ENCODE measurements around the gene DVL3. TPM values are rescaled to one million over a fixed set of nuclear protein-coding genes. Genes with fewer than 3 reads are reported as not detected.

The DVL3 gene
- total RNA-seq, 2 donors from 2014 or later, result 42.6 to 45.9 TPM

DNA sequence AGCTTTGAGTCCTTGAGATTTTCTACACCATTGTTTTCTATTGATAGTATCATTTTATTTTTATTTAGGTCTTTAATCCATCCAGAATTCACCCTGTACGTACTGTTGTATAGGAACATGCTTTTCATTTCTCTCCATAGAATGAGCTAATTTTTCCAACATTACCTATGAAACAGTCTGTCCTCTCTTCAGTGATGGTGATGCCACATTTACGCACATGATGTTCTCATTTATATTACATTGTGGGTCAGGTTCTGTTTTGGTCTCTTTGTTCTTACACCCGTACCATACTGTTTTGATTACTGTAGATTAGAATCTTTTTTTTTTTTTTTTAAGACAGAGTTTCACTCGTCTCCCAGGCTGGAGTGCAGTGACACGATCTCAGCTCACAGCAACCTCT is 56.5 kb downstream of the DVL3 start:
- no peaks in the 10 kb centered on the region for H3K9me3 Mint-ChIP-seq
- H3K4me3 Mint-ChIP-seq, result no peak overlapping the region
- H3K27me3 Mint-ChIP-seq (ENCODE audit: low read depth), result peaks cover 17% of the 10 kb centered on the region
- DNase-seq (no peak), ATAC-seq (replicated peaks in 1 of 2) (no peak)
- no peak overlapping the region for H3K27ac Mint-ChIP-seq
- no peaks in the 10 kb centered on the region for H3K4me1 Mint-ChIP-seq (ENCODE audit: low read depth)
- H3K36me3 Mint-ChIP-seq (ENCODE audit: insufficient read depth in 2 of 2), result no peaks in the 10 kb centered on the region

DNA sequence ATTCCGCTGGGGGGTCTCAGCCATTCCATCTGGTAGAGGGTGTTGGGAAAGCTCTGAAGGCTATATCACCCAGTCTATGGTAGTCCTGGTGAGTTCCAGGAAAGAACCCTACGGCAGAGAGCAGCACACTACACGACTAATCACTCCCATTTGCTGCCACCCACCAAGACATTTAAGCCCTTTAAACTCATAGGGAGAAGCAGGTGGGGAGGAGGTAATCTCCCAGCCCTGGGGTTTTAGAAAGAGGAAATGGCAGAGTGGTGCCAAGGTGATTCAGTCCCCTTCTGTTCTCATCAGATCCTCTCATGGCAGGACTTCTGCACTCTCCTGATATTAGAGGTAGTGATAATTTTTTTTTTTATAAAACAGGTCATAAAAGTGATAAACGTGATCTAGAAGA is 63.6 kb downstream of the DVL3 start:
- no peak for DNase-seq
- Mint-ChIP-seq H3K4me1 (ENCODE audit: low read depth) (no peaks in the 10 kb centered on the region), H3K27ac (no peak overlapping the region), H3K36me3 (ENCODE audit: insufficient read depth in 2 of 2) (no peaks in the 10 kb centered on the region), H3K9me3 (no peaks in the 10 kb centered on the region), H3K27me3 (ENCODE audit: low read depth) (peaks cover 11% of the 10 kb centered on the region), H3K4me3 (no peak overlapping the region)
- ATAC-seq (replicated peaks in 1 of 2), result no peak

DNA sequence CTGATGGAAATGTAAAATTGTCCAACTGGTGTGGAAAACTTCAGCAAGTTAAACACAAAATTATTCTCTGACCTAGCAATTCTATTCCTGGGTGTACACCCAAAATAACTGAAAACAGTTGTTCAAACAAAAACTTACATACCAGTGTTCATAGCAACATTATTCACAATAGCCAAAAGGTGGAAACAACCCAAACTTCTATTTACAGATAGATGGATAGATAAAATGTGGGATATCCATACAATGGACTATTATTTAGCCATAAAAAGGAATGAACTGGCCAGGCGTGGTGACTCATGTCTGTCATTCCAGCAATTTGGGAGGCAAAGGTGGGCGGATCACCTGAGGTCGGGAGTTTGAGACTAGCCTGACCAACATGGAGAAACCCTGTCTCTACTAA is 67.3 kb downstream of the DVL3 start:
- DNase-seq (no peak), ATAC-seq (replicated peaks in 1 of 2) (no peak)
- H3K4me1 Mint-ChIP-seq (ENCODE audit: low read depth), result no peaks in the 10 kb centered on the region
- no peaks in the 10 kb centered on the region for H3K9me3 Mint-ChIP-seq
- no peak overlapping the region for H3K27ac Mint-ChIP-seq
- no peak overlapping the region for H3K4me3 Mint-ChIP-seq
- H3K36me3 Mint-ChIP-seq (ENCODE audit: insufficient read depth in 2 of 2), result no peaks in the 10 kb centered on the region
- H3K27me3 Mint-ChIP-seq (ENCODE audit: low read depth), result peaks cover 26% of the 10 kb centered on the region

Other genes with a start within 250 kb of the DVL3 start
- 10 to 100 TPM; 18.2 to 22.4 TPM for gene ABCC5, start 137.5 kb upstream of the DVL3 start, total RNA-seq
- gene HTR3D, start 123.6 kb upstream of the DVL3 start, total RNA-seq, result not detected
- not detected for gene HTR3C, start 102.3 kb upstream of the DVL3 start, total RNA-seq
- not detected for gene HTR3E, start 58.3 kb upstream of the DVL3 start, total RNA-seq
- gene EIF2B5, start 20.0 kb upstream of the DVL3 start, total RNA-seq, result 10 to 100 TPM; 47.0 to 55.4 TPM
- gene AP2M1, start 19.5 kb downstream of the DVL3 start, total RNA-seq, result 100 to 1,000 TPM; 178 to 194 TPM
- 10 to 100 TPM; 70.8 to 71.6 TPM for gene ABCF3, start 30.8 kb downstream of the DVL3 start, total RNA-seq
- under 1 TPM in 1 of 2 donors, not detected in 1; 0.07 TPM for gene VWA5B2, start 74.2 kb downstream of the DVL3 start, total RNA-seq
- gene ALG3, start 93.6 kb downstream of the DVL3 start, total RNA-seq, result 10 to 100 TPM; 22.7 to 26.3 TPM
- 1 to 10 TPM; 3.5 to 3.6 TPM for gene EEF1AKMT4, start 94.3 kb downstream of the DVL3 start, total RNA-seq
- under 1 TPM; 0.24 to 0.35 TPM for gene CAMK2N2, start 106.2 kb downstream of the DVL3 start, total RNA-seq
- not detected for gene ECE2, start 120.6 kb downstream of the DVL3 start, total RNA-seq
- 100 to 1,000 TPM; 169 to 184 TPM for gene PSMD2, start 143.9 kb downstream of the DVL3 start, total RNA-seq
- 100 to 1,000 TPM; 274 to 305 TPM for gene EIF4G1, start 159.2 kb downstream of the DVL3 start, total RNA-seq
- 1 to 10 TPM; 6.6 to 7.6 TPM for gene FAM131A, start 182.2 kb downstream of the DVL3 start, total RNA-seq
- 1 to 10 TPM; 3.1 to 3.9 TPM for gene CLCN2, start 206.2 kb downstream of the DVL3 start, total RNA-seq
- gene POLR2H, start 206.3 kb downstream of the DVL3 start, total RNA-seq, result 10 to 100 TPM; 86.9 to 93.6 TPM
- gene THPO, start 222.8 kb downstream of the DVL3 start, total RNA-seq, result not detected
- under 1 TPM in 1 of 2 donors, not detected in 1; 0.19 TPM for gene CHRD, start 224.7 kb downstream of the DVL3 start, total RNA-seq